PC-9 (cell line): ENCODE data around the gene DDOST. TPM values are rescaled to one million over a fixed set of nuclear protein-coding genes. Genes with fewer than 3 reads are reported as not detected.

Experiments used
- BruUV-seq: library from RNA; stranded (reverse); fragments of 400-500 nt; replicated peaks from 2 replicates; lab custom pipeline; 2021; lab: Mats Ljungman, UMichigan
- CTCF ChIA-PET: fragments of 300-600 bp; sonication (Branson Sonifier 250); formaldehyde crosslinking; loops from one replicate; lab custom pipeline; 2022; ENCODE audit warnings: antibody characterized with exemption; lab: Charles Lee
- POLR2A ChIA-PET: fragments of 300-600 bp; sonication (Branson Sonifier 250); formaldehyde crosslinking; loops from one replicate; lab custom pipeline; 2022; ENCODE audit warnings: antibody characterized with exemption; ENCODE audit not compliant: unreplicated experiment; lab: Charles Lee
- DNase-seq, 2 experiments: peaks; one replicate each; pipeline versions ENCODE4 v3.0.0 to v3.0.0-alpha.2; 2015 to 2022; ENCODE audit warnings: mixed read lengths in 1 of 2
- H2AFZ ChIP-seq: fragments of 200-600 bp; sonication (generic); 2 replicates; pipeline ENCODE4 v1.8.1; 2017; ENCODE audit warnings: antibody characterized with exemption
- H3F3A ChIP-seq: fragments of 200-600 bp; sonication (generic); 2 replicates; pipeline ENCODE4 v1.8.1; 2017; ENCODE audit warnings: antibody characterized with exemption, mild to moderate bottlenecking, low read depth; ENCODE audit not compliant: insufficient read depth
- H3K27ac ChIP-seq: fragments of 200-600 bp; sonication (generic); 2 replicates; pipeline ENCODE4 v1.6.1; 2016; ENCODE audit warnings: mixed run types
- H3K27me3 ChIP-seq: fragments of 200-600 bp; sonication (generic); 2 replicates; pipeline ENCODE4 v1.6.1; 2016; ENCODE audit warnings: low read depth, mixed run types; ENCODE audit not compliant: insufficient read depth
- H3K36me3 ChIP-seq: fragments of 200-600 bp; sonication (generic); 2 replicates; pipeline ENCODE4 v1.6.1; 2016; ENCODE audit warnings: low read depth, mixed run types
- H3K4me1 ChIP-seq: fragments of 200-600 bp; sonication (generic); replicated peaks from 2 replicates; pipeline ENCODE4 v1.6.1; 2016; ENCODE audit warnings: mixed run types; ENCODE audit not compliant: insufficient read depth
- H3K4me2 ChIP-seq: fragments of 200-600 bp; sonication (generic); 2 replicates; pipeline ENCODE4 v1.6.1; 2017; ENCODE audit warnings: mixed run types
- H3K4me3 ChIP-seq: fragments of 200-600 bp; sonication (generic); 2 replicates; pipeline ENCODE4 v1.6.1; 2016; ENCODE audit warnings: mixed run types
- H3K79me2 ChIP-seq: fragments of 200-600 bp; sonication (generic); 2 replicates; pipeline ENCODE4 v1.6.1; 2017; ENCODE audit warnings: low read depth, mixed run types
- H3K9me2 ChIP-seq: fragments of 200-600 bp; sonication (generic); 2 replicates; pipeline ENCODE4 v1.8.1; 2017; ENCODE audit warnings: mild to moderate bottlenecking; ENCODE audit not compliant: insufficient read depth
- H3K9me3 ChIP-seq: fragments of 200-600 bp; sonication (generic); 2 replicates; pipeline ENCODE4 v1.8.1; 2016; ENCODE audit warnings: low read depth; ENCODE audit not compliant: insufficient read depth
- H4K20me1 ChIP-seq: fragments of 200-600 bp; sonication (generic); 2 replicates; pipeline ENCODE4 v1.8.1; 2017; ENCODE audit not compliant: insufficient read depth
- EZH2 ChIP-seq: fragments of 200-600 bp; sonication (generic); IDR thresholded peaks from 2 replicates; pipeline ENCODE4 v1.8.0; 2017; ENCODE audit warnings: antibody characterized with exemption, low read depth
- intact Hi-C: fragments of 100-400 bp; cut with micrococcal nuclease; formaldehyde crosslinking; loops from one replicate; pipeline ENCODE4 v1.10.0; 2022; ENCODE audit not compliant: unreplicated experiment
- total RNA-seq: library from RNA; stranded (reverse); gene quantifications from 2 replicates; pipeline ENCODE4 v1.2.3, GENCODE V29; 2021
- TF ChIP-seq, protein P1 (sequence below): fragments of 200-600 bp; sonication (generic); conservative IDR thresholded peaks from 2 replicates; pipeline ENCODE4 v1.6.1; 2017; ENCODE audit warnings: mixed run types, antibody characterized with exemption, mild to moderate bottlenecking, moderate library complexity

The DDOST gene
- total RNA-seq, 1 experiment from 2014 or later, result 251 TPM

DNA sequence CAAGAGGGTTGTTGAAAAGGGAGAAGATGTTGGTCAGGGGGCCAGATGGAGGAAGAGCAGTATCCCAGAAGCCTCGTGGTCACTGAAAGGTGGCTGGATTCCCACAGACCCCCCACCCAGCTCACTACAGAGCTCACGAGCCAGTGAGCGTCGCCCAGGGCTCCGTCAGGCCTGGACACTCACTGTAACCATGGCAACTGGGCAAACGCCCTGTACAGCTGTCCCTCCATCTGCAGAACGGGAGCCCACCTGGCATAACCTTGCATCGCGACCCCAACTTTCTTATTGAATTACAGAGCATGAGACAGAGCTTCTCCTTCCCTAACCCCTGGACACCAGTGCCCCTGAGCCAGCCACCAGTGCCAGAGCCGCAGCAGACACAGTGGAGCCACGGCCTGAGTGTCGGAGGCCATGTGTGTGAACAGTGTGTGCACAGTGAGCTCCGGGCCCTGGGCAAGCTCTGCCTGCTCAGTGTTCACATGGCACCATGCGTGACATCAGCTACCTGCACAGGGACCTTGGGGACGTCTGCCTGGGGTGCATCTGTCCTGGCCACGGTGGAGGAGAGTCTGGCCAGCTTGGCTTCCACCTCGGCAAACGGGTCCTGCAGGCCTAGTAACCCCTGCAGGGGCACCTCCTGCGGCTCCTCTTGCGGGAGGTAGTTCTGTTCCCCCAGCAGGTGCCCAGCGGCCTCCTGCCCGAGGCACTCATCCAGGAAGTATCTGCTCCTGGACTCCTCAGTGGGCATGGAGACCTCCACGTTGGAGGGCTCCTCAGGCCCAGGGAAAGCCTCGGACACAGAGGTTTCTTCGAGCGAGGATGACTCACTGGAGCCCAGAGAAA lies 25.9 kb upstream of the DDOST start:
- TF ChIP-seq EZH2, result no peak
- TF ChIP-seq, protein P1, sequence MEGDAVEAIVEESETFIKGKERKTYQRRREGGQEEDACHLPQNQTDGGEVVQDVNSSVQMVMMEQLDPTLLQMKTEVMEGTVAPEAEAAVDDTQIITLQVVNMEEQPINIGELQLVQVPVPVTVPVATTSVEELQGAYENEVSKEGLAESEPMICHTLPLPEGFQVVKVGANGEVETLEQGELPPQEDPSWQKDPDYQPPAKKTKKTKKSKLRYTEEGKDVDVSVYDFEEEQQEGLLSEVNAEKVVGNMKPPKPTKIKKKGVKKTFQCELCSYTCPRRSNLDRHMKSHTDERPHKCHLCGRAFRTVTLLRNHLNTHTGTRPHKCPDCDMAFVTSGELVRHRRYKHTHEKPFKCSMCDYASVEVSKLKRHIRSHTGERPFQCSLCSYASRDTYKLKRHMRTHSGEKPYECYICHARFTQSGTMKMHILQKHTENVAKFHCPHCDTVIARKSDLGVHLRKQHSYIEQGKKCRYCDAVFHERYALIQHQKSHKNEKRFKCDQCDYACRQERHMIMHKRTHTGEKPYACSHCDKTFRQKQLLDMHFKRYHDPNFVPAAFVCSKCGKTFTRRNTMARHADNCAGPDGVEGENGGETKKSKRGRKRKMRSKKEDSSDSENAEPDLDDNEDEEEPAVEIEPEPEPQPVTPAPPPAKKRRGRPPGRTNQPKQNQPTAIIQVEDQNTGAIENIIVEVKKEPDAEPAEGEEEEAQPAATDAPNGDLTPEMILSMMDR, result no peak
- H3K36me3 ChIP-seq, result no peaks in the 10 kb centered on the region
- no peak overlapping the region for H3K4me3 ChIP-seq
- H3K9me2 ChIP-seq, result no peaks in the 10 kb centered on the region
- H3K9me3 ChIP-seq, result no peaks in the 10 kb centered on the region
- no peaks in the 10 kb centered on the region for H3K4me1 ChIP-seq
- BruUV-seq, result no TSS peak
- no peaks in the 10 kb centered on the region for H3K27me3 ChIP-seq
- no peaks in the 10 kb centered on the region for H3K79me2 ChIP-seq
- no peaks in the 10 kb centered on the region for H3F3A ChIP-seq
- H3K27ac ChIP-seq, result no peak overlapping the region
- CTCF ChIA-PET, result no interaction called here
- H4K20me1 ChIP-seq, result no peaks in the 10 kb centered on the region
- H3K4me2 ChIP-seq, result no peak overlapping the region
- DNase-seq, result no peak
- POLR2A ChIA-PET, result no interaction called here
- intact Hi-C loops, result no loop called here
- H2AFZ ChIP-seq, result no peak overlapping the region

DNA sequence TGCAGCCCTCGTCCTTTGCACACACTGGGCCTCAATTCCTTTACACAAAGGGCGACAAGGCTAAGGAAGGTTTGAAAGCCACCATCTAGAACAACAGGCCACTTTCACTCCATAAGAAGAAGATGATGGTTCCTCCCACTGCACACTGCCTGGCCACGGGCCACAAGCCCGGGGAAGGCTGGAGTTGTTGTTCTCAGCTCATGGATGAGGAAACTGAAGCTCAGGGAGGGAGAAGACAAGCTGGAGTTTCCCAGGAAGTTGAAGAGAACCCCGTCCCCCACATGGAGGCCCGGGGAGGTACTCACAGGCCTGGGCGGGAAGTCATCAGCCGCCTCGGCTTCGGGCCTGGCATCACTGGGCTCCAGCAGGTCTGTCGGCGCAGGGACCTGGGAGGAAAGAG lies 24.6 kb upstream of the DDOST start:
- Histone ChIP-seq H2AFZ (no peak overlapping the region), H3K4me1 (no peaks in the 10 kb centered on the region), H3K36me3 (no peaks in the 10 kb centered on the region), H3K27me3 (no peaks in the 10 kb centered on the region), H3K79me2 (no peaks in the 10 kb centered on the region), H3K9me3 (no peaks in the 10 kb centered on the region), H3K9me2 (no peaks in the 10 kb centered on the region), H4K20me1 (no peaks in the 10 kb centered on the region), H3K4me3 (no peak overlapping the region), H3F3A (no peaks in the 10 kb centered on the region), H3K27ac (no peak overlapping the region), H3K4me2 (no peak overlapping the region)
- no TSS peak for BruUV-seq
- ChIA-PET CTCF (no interaction called here), POLR2A (no interaction called here)
- TF ChIP-seq, protein P1, result no peak
- no peak for TF ChIP-seq EZH2
- no peak for DNase-seq
- intact Hi-C loops, result no loop called here

DNA sequence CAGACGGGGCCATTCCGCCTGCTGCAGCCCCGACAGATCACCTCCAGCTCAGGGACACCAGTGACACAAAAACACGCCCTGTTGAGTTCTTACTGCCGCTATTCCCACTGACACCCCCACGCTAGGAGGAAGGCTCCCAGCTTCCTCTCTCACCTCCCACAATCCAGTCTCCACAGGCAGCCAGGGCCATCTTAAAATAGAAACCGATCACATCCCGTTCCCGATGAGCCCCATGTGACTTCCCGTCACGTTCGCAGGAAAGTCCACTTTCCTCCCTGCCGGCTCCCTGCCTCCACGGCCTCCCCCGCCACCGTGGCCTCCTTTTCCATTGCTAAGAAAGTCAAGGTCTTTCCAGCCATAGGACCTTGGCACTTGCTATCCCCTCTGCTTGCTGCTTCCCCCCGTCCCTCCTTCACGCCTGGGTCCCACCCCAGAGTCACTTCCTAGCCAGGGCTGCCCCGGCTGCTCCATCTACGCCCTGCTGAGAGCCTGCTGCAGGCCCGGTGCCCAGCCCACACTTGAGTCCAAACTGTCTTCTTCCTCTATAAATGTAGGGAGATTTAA lies 24.0 kb upstream of the DDOST start:
- CTCF ChIA-PET, result no interaction called here
- Histone ChIP-seq H3K27me3 (no peaks in the 10 kb centered on the region), H3K27ac (no peak overlapping the region), H2AFZ (no peak overlapping the region), H4K20me1 (no peaks in the 10 kb centered on the region), H3F3A (no peaks in the 10 kb centered on the region), H3K4me2 (no peak overlapping the region), H3K9me2 (no peaks in the 10 kb centered on the region), H3K4me3 (no peak overlapping the region), H3K9me3 (no peaks in the 10 kb centered on the region), H3K79me2 (no peaks in the 10 kb centered on the region), H3K36me3 (no peaks in the 10 kb centered on the region), H3K4me1 (no peaks in the 10 kb centered on the region)
- intact Hi-C loops, result no loop called here
- no peak for TF ChIP-seq EZH2
- TF ChIP-seq, protein P1, result no peak
- BruUV-seq, result no TSS peak
- POLR2A ChIA-PET, result no interaction called here
- no peak for DNase-seq
